ENCODE results near the gene AMBP. TPM values are rescaled to one million over a fixed set of nuclear protein-coding genes. Genes with fewer than 3 reads are reported as not detected.

AMBP gene
- total RNA-seq, 1 experiment from 2014 or later = not detected

DNA sequence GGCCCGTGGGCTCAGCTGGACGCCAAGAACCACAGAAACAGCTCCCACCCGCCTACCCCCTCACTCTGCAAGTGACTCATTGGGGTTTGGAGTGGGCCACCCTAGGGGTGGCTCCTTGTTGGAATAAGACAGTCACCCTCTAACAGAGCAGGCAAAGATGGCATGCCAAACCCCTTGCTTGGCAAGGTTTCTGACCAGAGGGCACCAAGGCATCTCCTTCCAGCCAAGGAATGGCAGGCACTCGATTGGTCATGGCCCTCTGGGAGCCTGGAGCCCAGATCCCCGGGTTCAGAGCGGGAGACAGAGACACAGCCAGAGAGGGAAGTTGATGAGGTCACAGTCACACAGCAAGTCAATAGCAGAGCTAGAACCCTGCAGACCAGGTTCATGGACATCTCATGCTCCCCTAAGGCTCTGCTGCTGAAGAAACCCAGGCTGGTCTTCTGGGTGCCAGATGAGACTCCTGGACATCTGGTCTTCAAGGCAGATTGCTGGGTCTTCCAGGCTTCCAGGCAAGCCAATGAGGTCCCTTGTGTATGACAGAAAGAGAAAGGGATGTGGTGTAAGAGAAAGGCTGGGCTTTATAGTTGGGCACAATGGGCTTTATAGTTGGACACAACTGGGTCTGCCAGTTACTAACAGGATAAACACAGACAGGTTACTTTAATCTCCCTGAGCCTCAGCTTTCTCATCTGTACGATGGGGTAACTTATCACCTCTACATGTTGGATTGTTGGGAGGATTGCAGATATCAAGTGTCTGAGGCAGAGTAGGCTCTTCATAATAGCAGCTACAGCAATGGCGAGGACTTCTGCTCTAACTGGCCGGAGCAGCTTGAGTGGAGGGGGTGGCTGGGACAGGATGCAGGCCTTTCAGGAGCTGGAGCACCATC lies 44.3 kb upstream of the AMBP start:
- Histone ChIP-seq H3K9me3 (ENCODE audit: insufficient read depth, low read depth) (no peaks in the 10 kb centered on the region), H3K27ac (no peak overlapping the region), H3F3A (ENCODE audit: insufficient read depth, low read depth) (no peaks in the 10 kb centered on the region), H2AFZ (no peak overlapping the region), H4K20me1 (ENCODE audit: insufficient read depth) (no peaks in the 10 kb centered on the region), H3K4me3 (no peak overlapping the region), H3K4me1 (replicated peaks; ENCODE audit: insufficient read depth) (no peaks in the 10 kb centered on the region), H3K36me3 (ENCODE audit: low read depth) (no peaks in the 10 kb centered on the region), H3K4me2 (no peak overlapping the region), H3K27me3 (ENCODE audit: insufficient read depth, low read depth) (peaks cover 83% of the 10 kb centered on the region), H3K79me2 (ENCODE audit: low read depth) (no peaks in the 10 kb centered on the region), H3K9me2 (ENCODE audit: insufficient read depth) (no peaks in the 10 kb centered on the region)
- ChIA-PET POLR2A (ENCODE audit: unreplicated experiment) (interaction anchor here (0.9 kb wide), 1 partner anchor 221 kb away, joined by 7 read pairs; no protein-coding TSS in a partner anchor), CTCF (no interaction called here)
- DNase-seq = no peak
- BruUV-seq (replicated peaks) = no TSS peak
- intact Hi-C loops (cut with micrococcal nuclease; ENCODE audit: unreplicated experiment) = no loop called here
- TF ChIP-seq EZH2 (IDR thresholded peaks at IDR 0.05; ENCODE audit: low read depth) (no peak), CTCF (conservative IDR thresholded peaks at IDR 0.05) (no peak)

- CTCF ChIA-PET = no interaction called here
- POLR2A ChIA-PET (ENCODE audit: unreplicated experiment) = no interaction called here
- BruUV-seq (replicated peaks) = no TSS peak
- DNase-seq = no peak
- TF ChIP-seq EZH2 (IDR thresholded peaks at IDR 0.05; ENCODE audit: low read depth) = no peak
- no peak for TF ChIP-seq CTCF (conservative IDR thresholded peaks at IDR 0.05)
- Histone ChIP-seq H3K4me2 (no peak overlapping the region), H3K79me2 (ENCODE audit: low read depth) (no peaks in the 10 kb centered on the region), H3K4me1 (replicated peaks; ENCODE audit: insufficient read depth) (no peaks in the 10 kb centered on the region), H3K9me2 (ENCODE audit: insufficient read depth) (no peaks in the 10 kb centered on the region), H3K27me3 (ENCODE audit: insufficient read depth, low read depth) (peaks cover 82% of the 10 kb centered on the region), H2AFZ (no peak overlapping the region), H3K9me3 (ENCODE audit: insufficient read depth, low read depth) (no peaks in the 10 kb centered on the region), H4K20me1 (ENCODE audit: insufficient read depth) (no peaks in the 10 kb centered on the region), H3F3A (ENCODE audit: insufficient read depth, low read depth) (no peaks in the 10 kb centered on the region), H3K36me3 (ENCODE audit: low read depth) (no peaks in the 10 kb centered on the region), H3K27ac (no peak overlapping the region), H3K4me3 (no peak overlapping the region)
- intact Hi-C loops (cut with micrococcal nuclease; ENCODE audit: unreplicated experiment) = no loop called here
Measured at GRCh38 chr9:114121227-114122135, 43.4 kb upstream of the AMBP start.

- TF ChIP-seq CTCF (conservative IDR thresholded peaks at IDR 0.05) (no peak), EZH2 (IDR thresholded peaks at IDR 0.05; ENCODE audit: low read depth) (no peak)
- H3K27ac ChIP-seq = no peak overlapping the region
- no peak for DNase-seq
- H3K9me2 ChIP-seq (ENCODE audit: insufficient read depth) = no peaks in the 10 kb centered on the region
- no peaks in the 10 kb centered on the region for H3F3A ChIP-seq (ENCODE audit: insufficient read depth, low read depth)
- no peaks in the 10 kb centered on the region for H3K36me3 ChIP-seq (ENCODE audit: low read depth)
- H3K79me2 ChIP-seq (ENCODE audit: low read depth) = no peaks in the 10 kb centered on the region
- no peaks in the 10 kb centered on the region for H4K20me1 ChIP-seq (ENCODE audit: insufficient read depth)
- no peaks in the 10 kb centered on the region for H3K9me3 ChIP-seq (ENCODE audit: insufficient read depth, low read depth)
- POLR2A ChIA-PET (ENCODE audit: unreplicated experiment) = no interaction called here
- intact Hi-C loops (cut with micrococcal nuclease; ENCODE audit: unreplicated experiment) = no loop called here
- no peak overlapping the region for H2AFZ ChIP-seq
- CTCF ChIA-PET = no interaction called here
- BruUV-seq (replicated peaks) = no TSS peak
- H3K27me3 ChIP-seq (ENCODE audit: insufficient read depth, low read depth) = peaks cover 83% of the 10 kb centered on the region
- no peak overlapping the region for H3K4me2 ChIP-seq
- H3K4me1 ChIP-seq (replicated peaks; ENCODE audit: insufficient read depth) = no peaks in the 10 kb centered on the region
- H3K4me3 ChIP-seq = no peak overlapping the region
Measured at GRCh38 chr9:114120192-114121014, 42.3 kb upstream of the AMBP start.

All from PC-9 (cell line).